SK-N-DZ (cell line): ENCODE results near the gene ACOX1.

Experiments used
- DNase-seq: peaks from one replicate; pipeline ENCODE4 v3.0.0-alpha.2; 2015; ENCODE audit warnings: low spot score

The ACOX1 gene

DNA sequence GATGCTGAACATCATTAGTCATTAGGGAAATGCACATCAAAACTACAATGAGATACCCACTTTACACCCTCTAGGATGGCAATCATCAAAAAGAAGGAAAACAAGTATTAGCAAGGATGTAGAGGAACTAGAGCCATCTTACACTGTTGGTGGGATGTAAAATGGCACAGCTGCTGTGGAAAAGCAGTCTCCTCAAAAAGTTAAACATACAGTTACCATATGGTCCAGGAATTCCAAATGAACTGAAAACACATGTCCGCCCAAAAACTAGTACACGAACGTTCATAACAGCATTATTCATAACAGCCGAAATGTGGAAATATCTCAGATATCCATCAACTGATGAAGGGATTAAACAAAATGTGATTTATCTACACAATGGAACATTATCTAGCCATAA, 45.2 kb downstream of the ACOX1 start:
- DNase-seq = no peak

- no peak for DNase-seq
Measured at GRCh38 chr17:75932852-75933251, 46.1 kb downstream of the ACOX1 start.

DNA sequence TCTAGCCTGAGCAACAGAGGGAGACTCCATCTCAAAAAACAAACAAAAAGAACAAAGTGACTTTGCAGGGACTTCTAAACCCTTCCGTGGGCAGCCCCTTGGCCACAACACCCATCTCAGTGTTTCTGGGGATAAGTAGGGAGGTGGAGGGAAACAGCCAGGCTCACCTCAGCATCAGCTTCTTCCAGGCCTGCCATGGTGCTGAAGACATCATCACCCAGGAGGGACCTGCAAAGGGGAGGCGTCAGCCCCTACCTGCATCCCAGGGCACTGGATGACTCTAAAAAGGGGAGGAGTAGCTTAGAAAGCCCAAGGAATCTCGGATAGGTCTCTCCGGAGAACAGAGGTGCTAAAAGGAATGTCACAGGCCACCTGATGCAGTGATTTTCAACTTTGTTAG, 47.9 kb downstream of the ACOX1 start:
- DNase-seq = no peak

GRCh38 chr17:75927286-75927922, 51.6 kb downstream of the ACOX1 start:
- DNase-seq = no peak

- no peak for DNase-seq
Measured at GRCh38 chr17:75926456-75926855, 52.5 kb downstream of the ACOX1 start.

DNA sequence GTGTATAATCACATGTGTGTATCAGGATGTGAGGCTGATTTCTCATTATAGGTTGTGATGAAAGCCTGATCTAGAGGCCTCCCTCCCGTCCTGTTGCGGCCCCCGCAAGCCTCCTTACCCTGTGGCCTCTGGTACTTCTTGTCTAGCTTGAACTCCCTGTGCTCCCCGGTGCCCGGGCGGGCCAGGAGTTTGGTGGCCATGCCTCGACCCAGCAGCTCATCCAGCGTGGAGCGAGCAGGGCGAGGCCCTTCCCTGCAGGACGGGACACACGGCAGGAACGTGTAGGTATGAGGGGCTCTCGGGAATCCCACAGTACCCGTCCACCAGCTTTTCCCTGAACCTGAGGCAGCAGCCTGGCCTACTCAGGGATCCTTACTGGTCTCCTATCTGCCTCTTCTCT, 53.1 kb downstream of the ACOX1 start:
- no peak for DNase-seq

DNA sequence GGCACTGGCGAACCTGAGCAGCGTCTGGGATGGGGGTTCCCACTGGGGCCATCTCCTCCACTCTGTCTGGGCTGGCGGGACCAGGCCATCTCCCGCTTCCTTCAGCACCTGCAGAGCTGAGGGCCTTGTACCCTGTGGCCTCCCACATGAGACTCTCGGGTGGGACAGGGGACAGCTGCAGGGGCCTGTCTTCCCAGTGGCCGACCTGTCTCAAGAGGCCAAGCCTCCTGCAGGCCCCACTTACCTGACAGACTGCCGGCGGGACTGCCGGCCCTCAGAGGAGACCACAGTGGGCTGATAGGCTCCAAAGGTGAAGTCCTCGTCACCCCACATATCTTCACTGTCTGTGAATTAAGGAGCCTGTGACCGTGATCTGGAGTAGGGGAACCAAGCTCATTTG, 53.9 kb downstream of the ACOX1 start:
- DNase-seq = no peak

GRCh38 chr17:75922963-75923874, 55.7 kb downstream of the ACOX1 start:
- DNase-seq = no peak

- no peak for DNase-seq
Measured at GRCh38 chr17:75922173-75922961, 56.6 kb downstream of the ACOX1 start.

DNA sequence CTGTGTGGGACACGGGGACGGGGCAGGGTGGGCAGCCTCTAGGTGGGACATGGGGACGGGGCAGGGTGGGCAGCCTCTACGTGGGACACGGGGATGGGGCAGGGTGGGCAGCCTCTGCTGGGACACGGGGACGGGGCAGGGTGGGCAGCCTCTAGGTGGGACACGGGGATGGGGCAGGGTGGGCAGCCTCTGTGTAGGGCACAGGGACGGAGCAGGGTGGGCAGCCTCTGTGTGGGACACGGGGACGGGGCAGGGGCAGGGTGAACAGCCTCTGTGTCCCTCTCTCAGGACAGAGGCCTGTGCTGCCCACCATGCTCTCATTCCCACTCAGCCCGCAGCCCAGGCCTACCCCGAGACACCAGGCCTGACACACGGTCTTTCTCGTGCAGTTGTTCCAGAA, 57.4 kb downstream of the ACOX1 start:
- no peak for DNase-seq

- DNase-seq = no peak
Measured at GRCh38 chr17:75920045-75920560, 58.9 kb downstream of the ACOX1 start.

- DNase-seq = no peak
Measured at GRCh38 chr17:75919611-75920010, 59.4 kb downstream of the ACOX1 start.

GRCh38 chr17:75917917-75918445, 61.0 kb downstream of the ACOX1 start:
- DNase-seq = no peak

DNA sequence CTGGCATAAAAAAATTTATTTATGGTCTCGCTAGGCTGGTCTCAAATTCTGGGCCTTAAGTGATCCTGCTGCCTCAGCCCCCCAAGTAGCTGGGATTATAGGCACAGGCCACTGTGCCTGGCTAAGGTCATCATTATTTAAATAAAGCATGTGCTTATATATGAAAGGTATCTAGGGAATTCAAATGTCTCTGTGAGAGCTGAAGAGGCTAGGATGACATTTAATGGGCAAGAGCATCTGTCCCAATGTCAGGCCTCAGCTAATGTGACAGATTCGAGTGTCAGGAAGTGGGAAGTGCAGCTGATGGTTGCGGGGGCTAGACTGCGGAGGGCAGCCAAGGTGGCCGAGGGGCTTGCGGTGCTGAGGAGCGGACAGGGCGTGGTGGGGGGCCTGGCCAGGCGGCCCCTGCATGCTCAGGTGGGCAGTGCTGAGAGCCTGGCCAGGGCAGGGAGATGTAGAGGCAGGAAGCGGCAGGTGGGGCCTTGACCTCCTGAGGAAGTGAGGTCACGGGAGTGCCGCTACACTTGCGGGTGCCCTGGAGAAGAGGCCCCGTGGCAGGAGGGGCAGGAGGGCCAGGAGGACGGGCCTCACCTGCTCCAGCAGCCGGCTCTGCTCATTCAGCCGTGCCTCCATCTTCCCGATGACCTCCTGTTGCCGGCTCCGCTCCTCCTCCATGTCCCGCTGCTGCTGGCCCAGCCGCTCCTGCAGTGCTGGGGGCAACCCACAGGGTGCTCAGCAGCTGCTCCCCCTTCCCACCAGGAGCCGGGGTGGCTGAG, 61.6 kb downstream of the ACOX1 start:
- DNase-seq = no peak

- no peak for DNase-seq
Measured at GRCh38 chr17:75915268-75915667, 63.7 kb downstream of the ACOX1 start.

- DNase-seq = no peak
Measured at GRCh38 chr17:75914643-75915267, 64.2 kb downstream of the ACOX1 start.

DNA sequence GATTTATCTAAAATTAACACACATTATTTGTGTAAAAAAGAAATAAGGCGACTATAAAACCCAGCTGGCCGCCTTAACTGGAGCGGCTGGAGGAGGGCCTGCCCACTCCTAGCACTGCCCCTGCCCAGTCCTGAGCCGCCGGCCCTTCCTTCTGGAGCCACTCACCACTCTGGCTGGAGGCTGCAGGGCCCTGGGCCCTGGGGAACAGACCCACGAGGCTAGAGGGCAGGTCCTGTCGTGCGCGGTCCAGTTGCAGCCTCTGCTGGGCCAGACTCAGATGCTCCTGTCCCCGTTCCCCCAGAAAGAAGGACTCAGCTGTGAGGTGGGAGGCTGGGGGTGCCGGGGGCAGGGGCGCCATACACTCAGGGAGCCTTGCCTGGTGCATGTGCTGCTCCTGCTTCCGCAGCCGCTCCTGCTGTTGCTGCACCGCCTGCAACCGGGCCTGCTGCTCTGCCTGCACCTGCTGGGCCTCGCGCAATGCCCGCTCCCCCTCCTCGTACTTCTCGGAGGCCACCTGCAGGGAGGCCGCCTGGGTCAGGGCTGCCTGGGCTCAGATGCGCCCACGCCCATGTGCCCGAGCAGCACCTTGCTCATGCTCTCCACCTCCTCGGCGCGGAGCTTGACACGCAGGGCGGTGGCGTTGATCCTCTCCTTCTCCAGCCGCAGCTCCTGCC, 65.3 kb downstream of the ACOX1 start:
- DNase-seq = no peak

DNA sequence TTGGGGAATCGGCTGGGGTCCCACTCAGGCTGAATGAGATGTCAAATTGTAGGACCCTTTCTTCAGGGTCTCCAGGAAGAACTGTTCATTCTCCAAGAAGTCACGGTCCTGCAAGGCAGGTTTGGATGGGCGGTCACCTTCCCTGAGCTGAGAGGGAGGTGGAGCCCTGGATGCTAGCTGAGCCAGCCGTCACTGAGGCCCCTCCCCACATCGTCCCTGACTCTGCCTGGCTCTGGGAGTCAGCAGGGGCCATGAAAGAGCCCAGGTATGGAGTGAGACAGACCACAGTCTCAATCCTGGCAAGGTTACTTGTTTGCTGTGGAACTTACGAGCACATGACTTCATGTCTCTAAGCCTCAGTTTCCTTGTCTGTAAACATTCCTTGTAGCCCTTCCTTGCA, 68.3 kb downstream of the ACOX1 start:
- no peak for DNase-seq

DNA sequence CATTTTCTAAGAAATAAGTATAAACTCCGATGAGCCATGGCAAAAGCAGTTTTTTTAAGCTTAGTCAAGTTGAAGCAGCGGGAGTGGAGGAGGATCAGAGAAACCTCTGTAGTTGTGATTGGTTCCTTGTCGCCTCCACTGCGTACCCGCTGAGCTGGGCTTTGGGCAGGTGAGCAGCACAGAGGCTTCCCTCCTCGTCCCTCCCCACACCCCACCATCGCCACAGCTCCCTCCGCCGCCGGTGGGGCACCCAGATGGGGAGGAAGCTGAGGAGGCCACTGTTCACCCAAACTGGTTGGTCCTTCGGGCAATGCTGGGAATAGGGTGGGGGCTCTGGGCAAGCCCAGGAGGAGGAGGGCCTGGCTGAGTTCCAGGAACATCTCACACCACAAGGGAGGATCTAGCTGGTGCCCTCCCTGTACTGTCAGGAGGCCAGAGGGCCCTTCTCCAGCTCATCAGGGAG, 69.1 kb downstream of the ACOX1 start:
- DNase-seq = no peak
